LHCN-M2 (cell line): ENCODE results near the gene SLFN12L. TPM values are rescaled to one million over a fixed set of nuclear protein-coding genes. Genes with fewer than 3 reads are reported as not detected.
"Not testable (repeated sequence)": the region's sequence is repeated elsewhere in the genome, so short reads cannot be mapped to it uniquely, and the experiment has no call there.

ENCODE experiments used
- DNase-seq: peaks from one replicate; pipeline ENCODE4 v3.0.0-alpha.2; 2012; ENCODE audit warnings: low read depth
- total RNA-seq: library from RNA; depleted of rRNA; stranded (reverse); fragments of >200 nt; gene quantifications from 2 replicates; pipeline ENCODE4 v1.2.3, GENCODE V29; 2014

SLFN12L gene
- total RNA-seq, 1 experiment from 2014 or later: not detected

DNA sequence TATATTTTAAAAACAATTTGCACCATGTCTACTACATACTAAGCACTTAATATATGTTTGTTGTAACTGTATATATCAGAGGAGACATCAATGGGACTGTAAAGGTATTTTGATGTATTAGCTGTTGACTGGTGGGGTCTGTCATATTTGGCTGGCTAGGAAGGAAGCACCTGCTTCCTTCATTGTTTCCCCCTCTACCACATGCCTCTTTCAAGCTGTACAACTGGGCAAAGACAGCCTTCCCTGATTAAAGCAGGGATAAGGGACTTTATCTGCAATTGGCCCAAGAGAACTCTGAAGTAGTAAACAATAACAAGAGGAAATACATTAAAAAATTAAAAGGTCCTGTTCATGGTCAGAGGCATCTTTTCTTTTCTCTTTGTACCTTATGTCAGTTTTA lies 5.5 kb upstream of the SLFN12L start:
- no peak for DNase-seq

DNA sequence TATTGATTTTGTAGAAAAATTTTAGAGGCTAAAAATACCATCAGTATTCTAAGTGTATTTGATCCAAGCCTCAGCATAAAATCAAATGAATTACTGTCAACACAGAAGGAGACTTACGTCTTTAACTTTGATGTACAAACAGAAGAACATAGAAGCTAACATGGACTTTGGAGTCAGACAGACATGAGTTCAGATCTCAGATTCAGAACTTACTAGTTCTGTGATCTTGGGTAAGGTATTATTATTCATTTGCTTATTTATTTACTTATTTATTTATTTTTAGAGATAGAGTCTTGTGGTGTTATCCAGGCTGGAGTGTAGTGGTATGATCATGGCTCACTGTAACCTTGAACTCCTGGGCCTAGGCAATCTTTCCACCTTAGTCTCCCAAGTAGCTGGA lies 4.0 kb upstream of the SLFN12L start:
- DNase-seq: no peak

- DNase-seq: peak; percentile 38
Measured at GRCh38 chr17:35540589-35541404, 3.3 kb upstream of the SLFN12L start.

- DNase-seq: no peak
Measured at GRCh38 chr17:35539659-35540026, 2.2 kb upstream of the SLFN12L start.

- no peak for DNase-seq
Measured at GRCh38 chr17:35536664-35537171, 760 bp downstream of the SLFN12L start.

- DNase-seq: not testable (repeated sequence)
Measured at GRCh38 chr17:35535406-35535805, 2.1 kb downstream of the SLFN12L start.

DNA sequence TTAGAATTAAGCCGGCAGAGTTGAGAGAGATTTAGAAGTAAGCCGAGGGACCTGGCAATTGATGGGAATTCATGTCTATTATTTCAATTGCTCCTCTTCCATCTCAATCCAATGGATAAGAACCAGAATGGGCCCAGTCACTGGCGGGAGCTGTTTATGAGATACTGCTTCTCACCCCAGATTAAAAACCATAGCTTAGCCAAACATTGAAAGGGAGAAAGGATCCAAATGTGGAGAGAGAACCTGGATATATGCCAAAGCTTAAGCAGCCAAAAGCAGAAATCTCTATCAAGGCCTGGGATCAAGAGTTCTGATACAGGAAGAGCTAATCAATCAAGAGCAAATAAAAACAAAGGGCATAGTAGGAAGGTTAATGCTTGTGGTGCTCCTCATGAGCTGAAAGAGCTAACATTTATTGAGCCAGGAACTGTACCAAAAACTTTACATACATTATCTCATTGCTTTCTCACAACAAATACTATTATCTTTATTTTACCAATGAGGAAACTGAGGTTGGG lies 2.8 kb downstream of the SLFN12L start:
- no peak for DNase-seq

- DNase-seq: no peak
Measured at GRCh38 chr17:35531160-35531559, 6.3 kb downstream of the SLFN12L start.

GRCh38 chr17:35529866-35530265 lies 7.6 kb downstream of the SLFN12L start:
- no peak for DNase-seq

GRCh38 chr17:35529326-35529725 lies 8.2 kb downstream of the SLFN12L start:
- not testable (repeated sequence) for DNase-seq

- DNase-seq: no peak
Measured at GRCh38 chr17:35523296-35523695, 14.2 kb downstream of the SLFN12L start.

GRCh38 chr17:35521654-35522256 lies 15.7 kb downstream of the SLFN12L start:
- DNase-seq: not testable (repeated sequence)

- DNase-seq: no peak
Measured at GRCh38 chr17:35521150-35521549, 16.3 kb downstream of the SLFN12L start.

GRCh38 chr17:35519906-35520442 lies 17.5 kb downstream of the SLFN12L start:
- DNase-seq: no peak

DNA sequence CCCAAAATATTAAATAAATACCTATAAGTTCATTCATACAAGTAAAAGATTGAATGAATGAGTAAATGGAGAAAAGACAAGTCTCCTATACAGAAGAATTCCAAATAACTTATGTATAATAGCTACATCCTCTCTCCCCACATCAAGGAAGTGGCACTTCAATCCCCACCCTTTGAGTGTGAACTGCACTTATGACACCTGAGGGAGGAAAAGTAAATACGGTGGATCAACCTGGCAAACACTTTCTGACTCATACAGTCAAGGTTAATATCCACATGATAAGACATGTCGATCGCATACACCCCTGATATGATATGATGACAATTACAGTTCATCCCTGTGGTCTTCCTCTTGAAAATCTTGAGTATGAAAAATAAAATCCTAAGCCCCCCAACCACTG lies 18.0 kb downstream of the SLFN12L start:
- no peak for DNase-seq

- DNase-seq: not testable (repeated sequence)
Measured at GRCh38 chr17:35518431-35518830, 19.0 kb downstream of the SLFN12L start.

DNA sequence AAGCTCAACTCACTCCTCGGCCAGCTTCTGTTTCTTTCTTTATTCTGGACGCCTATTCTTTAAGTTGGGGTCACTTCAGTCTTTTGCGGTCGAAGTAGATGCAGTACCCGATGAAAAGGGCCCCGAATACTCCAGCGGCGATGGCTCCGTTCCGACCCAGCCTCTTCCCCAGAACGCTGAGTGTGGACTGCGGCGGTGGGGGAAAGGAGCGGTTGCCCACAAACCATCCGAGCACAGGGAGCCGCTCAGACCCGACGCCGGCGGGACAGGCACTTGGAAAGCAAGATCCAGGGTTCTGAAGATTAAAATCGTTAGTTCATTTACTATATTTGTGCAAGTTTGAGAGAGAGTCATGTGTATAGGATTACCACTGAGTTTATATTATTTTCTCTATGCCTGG lies 22.5 kb downstream of the SLFN12L start:
- DNase-seq: no peak

- no peak for DNase-seq
Measured at GRCh38 chr17:35514564-35514963, 22.9 kb downstream of the SLFN12L start.

GRCh38 chr17:35510052-35510451 lies 27.4 kb downstream of the SLFN12L start:
- no peak for DNase-seq

- not testable (repeated sequence) for DNase-seq
Measured at GRCh38 chr17:35507714-35508113, 29.8 kb downstream of the SLFN12L start.

- DNase-seq: no peak
Measured at GRCh38 chr17:35499548-35499947, 37.9 kb downstream of the SLFN12L start.

- DNase-seq: no peak
Measured at GRCh38 chr17:35498448-35499178, 38.9 kb downstream of the SLFN12L start.
